Trophoblast cell (in vitro differentiated cells and primary cell): ENCODE data around the gene PDE4DIP.
"Not testable (repeated sequence)": the region's sequence is repeated elsewhere in the genome, so short reads cannot be mapped to it uniquely, and the experiment has no call there.

Experiments
- DNase-seq, 2 donors: peaks; one replicate each; pipeline ENCODE4 v3.0.0-alpha.2; 2016
- H2AFZ ChIP-seq: 2 replicates; pipeline ENCODE4 v1.6.1; 2013; ENCODE audit warnings: low read length, moderate library complexity, mild to moderate bottlenecking; ENCODE audit not compliant: insufficient read depth, poor library complexity
- H2AK5ac ChIP-seq: 2 replicates; pipeline ENCODE4 v1.6.1; 2013; ENCODE audit warnings: mild to moderate bottlenecking, low read length
- H2BK120ac ChIP-seq: 2 replicates; pipeline ENCODE4 v1.6.1; 2013; ENCODE audit warnings: low read length, mild to moderate bottlenecking, moderate library complexity; ENCODE audit not compliant: insufficient read depth, poor library complexity
- H2BK12ac ChIP-seq: 2 replicates; pipeline ENCODE4 v1.6.1; 2013; ENCODE audit warnings: mild to moderate bottlenecking, low read length, moderate library complexity
- H2BK5ac ChIP-seq: 2 replicates; pipeline ENCODE4 v1.6.1; 2013; ENCODE audit warnings: low read length, low read depth, moderate library complexity, mild to moderate bottlenecking; ENCODE audit not compliant: poor library complexity
- H3K14ac ChIP-seq: 2 replicates; pipeline ENCODE4 v1.6.1; 2013; ENCODE audit warnings: mild to moderate bottlenecking, low read length
- H3K18ac ChIP-seq: 2 replicates; pipeline ENCODE4 v1.6.1; 2013; ENCODE audit warnings: mild to moderate bottlenecking, low read length
- H3K23ac ChIP-seq: 2 replicates; pipeline ENCODE4 v1.6.1; 2013; ENCODE audit warnings: low read length
- H3K27ac ChIP-seq: 2 replicates; pipeline ENCODE4 v1.5.1; 2013; ENCODE audit warnings: low read depth, mild to moderate bottlenecking, inconsistent platforms, low read length, moderate library complexity
- H3K27me3 ChIP-seq: 2 replicates; pipeline ENCODE4 v1.6.1; 2013; ENCODE audit warnings: inconsistent platforms, mild to moderate bottlenecking, low read length, moderate library complexity; ENCODE audit not compliant: insufficient read depth
- H3K36me3 ChIP-seq, 2 experiments: 1 replicate in 1 of 2; 2 replicates in 1 of 2; pipeline ENCODE4 v1.6.1; 2013; ENCODE audit warnings: low read length in 2 of 2, mild to moderate bottlenecking in 2 of 2, moderate library complexity in 1 of 2; ENCODE audit not compliant: insufficient read depth in 2 of 2, control insufficient read depth in 1 of 2
- H3K4ac ChIP-seq: 2 replicates; pipeline ENCODE4 v1.6.1; 2013; ENCODE audit warnings: low read depth, mild to moderate bottlenecking, low read length, moderate library complexity
- H3K4me1 ChIP-seq, 2 experiments: 1 replicate in 1 of 2; 2 replicates in 1 of 2; pipeline ENCODE4 v1.6.1; 2013; ENCODE audit warnings: low read length in 2 of 2, mild to moderate bottlenecking in 2 of 2, moderate library complexity in 1 of 2; ENCODE audit not compliant: insufficient read depth in 2 of 2, control insufficient read depth in 1 of 2
- H3K4me2 ChIP-seq: 2 replicates; pipeline ENCODE4 v1.6.1; 2013; ENCODE audit warnings: inconsistent platforms, mild to moderate bottlenecking, low read length, moderate library complexity
- H3K4me3 ChIP-seq: 2 replicates; pipeline ENCODE4 v1.5.1; 2013; ENCODE audit warnings: mild to moderate bottlenecking, low read depth, low read length, inconsistent platforms
- H3K79me1 ChIP-seq: one replicate; pipeline ENCODE4 v1.6.1; 2013; ENCODE audit warnings: low read length
- H3K79me2 ChIP-seq: 2 replicates; pipeline ENCODE4 v1.6.1; 2013; ENCODE audit warnings: low read length, mild to moderate bottlenecking; ENCODE audit not compliant: control insufficient read depth, insufficient read depth, poor library complexity
- H3K9ac ChIP-seq: 2 replicates; pipeline ENCODE4 v1.6.1; 2013; ENCODE audit warnings: mild to moderate bottlenecking, low read length
- H3K9me3 ChIP-seq: 2 replicates; pipeline ENCODE4 v1.6.1; 2013; ENCODE audit warnings: low read depth, mild to moderate bottlenecking, control low read depth, inconsistent platforms, low read length; ENCODE audit not compliant: insufficient read depth
- H4K12ac ChIP-seq: 2 replicates; pipeline ENCODE4 v1.6.1; 2013; ENCODE audit warnings: low read depth, mild to moderate bottlenecking, low read length, moderate library complexity
- H4K8ac ChIP-seq: 2 replicates; pipeline ENCODE4 v1.6.1; 2013; ENCODE audit warnings: low read depth, mild to moderate bottlenecking, low read length, moderate library complexity
- H4K91ac ChIP-seq: one replicate; pipeline ENCODE4 v1.6.1; 2013; ENCODE audit warnings: low read depth, mild to moderate bottlenecking, low read length, moderate library complexity
- WGBS: extraction: QIAGEN DNeasy Blood & Tissue Kit; methylation state at CpG from one replicate; pipeline ENCODE4 v1.1.7; 2013; ENCODE audit warnings: missing lambda C conversion rate; ENCODE audit not compliant: insufficient read length, insufficient coverage; ENCODE audit errors: extremely low coverage; 5-methylcytosine and 5-hydroxymethylcytosine counted together

The PDE4DIP gene

GRCh38 chr1:148968682-148969081 lies 124.5 kb downstream of the PDE4DIP start:
- H3K79me1 ChIP-seq, H3K9me3 ChIP-seq, H3K4ac ChIP-seq, DNase-seq, H3K4me2 ChIP-seq, H2AK5ac ChIP-seq, H4K91ac ChIP-seq, H3K14ac ChIP-seq, H4K8ac ChIP-seq, H3K36me3 ChIP-seq, H2BK120ac ChIP-seq, H3K4me3 ChIP-seq, H3K27me3 ChIP-seq, H3K9ac ChIP-seq, H3K18ac ChIP-seq, H2BK5ac ChIP-seq, H2AFZ ChIP-seq, H4K12ac ChIP-seq, H3K23ac ChIP-seq, H2BK12ac ChIP-seq, H3K4me1 ChIP-seq, H3K79me2 ChIP-seq, H3K27ac ChIP-seq: not testable (repeated sequence)
- whole genome bisulfite sequencing = no CpG with 5 or more reads among the region's 3 CpGs

GRCh38 chr1:148969126-148969525 lies 124.9 kb downstream of the PDE4DIP start:
- H3K4ac ChIP-seq, H3K18ac ChIP-seq, H3K36me3 ChIP-seq, H2BK120ac ChIP-seq, H3K79me2 ChIP-seq, H3K4me1 ChIP-seq, H4K12ac ChIP-seq, H4K8ac ChIP-seq, H3K27ac ChIP-seq, H3K9me3 ChIP-seq, H4K91ac ChIP-seq, H2AFZ ChIP-seq, H2BK12ac ChIP-seq, H3K14ac ChIP-seq, H3K4me2 ChIP-seq, H2BK5ac ChIP-seq, H3K23ac ChIP-seq, H3K9ac ChIP-seq, DNase-seq, H3K79me1 ChIP-seq, H3K27me3 ChIP-seq, H3K4me3 ChIP-seq, H2AK5ac ChIP-seq: not testable (repeated sequence)
- WGBS = no CpG with 5 or more reads among the region's 5 CpGs

- H4K91ac ChIP-seq, H3K4me1 ChIP-seq, H3K9ac ChIP-seq, H3K79me1 ChIP-seq, H2AK5ac ChIP-seq, H4K8ac ChIP-seq, H3K4me3 ChIP-seq, H3K9me3 ChIP-seq, H3K27ac ChIP-seq, H2BK120ac ChIP-seq, H3K23ac ChIP-seq, H2BK5ac ChIP-seq, H3K27me3 ChIP-seq, H2BK12ac ChIP-seq, H2AFZ ChIP-seq, H3K14ac ChIP-seq, H4K12ac ChIP-seq, H3K79me2 ChIP-seq, H3K18ac ChIP-seq, H3K36me3 ChIP-seq, H3K4me2 ChIP-seq, H3K4ac ChIP-seq: not testable (repeated sequence)
- DNase-seq = peak in 1 of 2 donors; percentile 12
- no CpG with 5 or more reads among the region's 1 CpG for WGBS
These were observed 131.2 kb downstream of the PDE4DIP start for GRCh38 chr1:148975453-148975852.

- not testable (repeated sequence) for H3K36me3 ChIP-seq, H4K91ac ChIP-seq, H2BK12ac ChIP-seq, H3K18ac ChIP-seq, H3K79me2 ChIP-seq, H3K79me1 ChIP-seq, H3K4ac ChIP-seq, H4K8ac ChIP-seq, H3K4me1 ChIP-seq, H3K27me3 ChIP-seq, H2BK120ac ChIP-seq, H3K4me3 ChIP-seq, H3K9me3 ChIP-seq, H3K14ac ChIP-seq, H3K9ac ChIP-seq, DNase-seq, H3K27ac ChIP-seq, H3K23ac ChIP-seq, H2BK5ac ChIP-seq, H4K12ac ChIP-seq, H3K4me2 ChIP-seq, H2AK5ac ChIP-seq, H2AFZ ChIP-seq
- no CpG with 5 or more reads among the region's 1 CpG for WGBS
These were observed 131.8 kb downstream of the PDE4DIP start for GRCh38 chr1:148975866-148976537.
